ENCODE measurements around the gene YBX3. TPM values are rescaled to one million over a fixed set of nuclear protein-coding genes. Genes with fewer than 3 reads are reported as not detected.
"Not testable (repeated sequence)": the region's sequence is repeated elsewhere in the genome, so short reads cannot be mapped to it uniquely, and the experiment has no call there.

Gene YBX3
- total RNA-seq, 1 donor from 2014 or later: 903 TPM

- TF ChIP-seq CTCF (IDR thresholded peaks at IDR 0.05; ENCODE audit: borderline replicate concordance): peak; percentile 38
- Histone ChIP-seq H3K4me1 (peaks cover 12% of the 10 kb centered on the region), H3K27ac (replicated peaks) (no peak overlapping the region)
Observed at GRCh38 chr12:10750385-10750727, 27.2 kb upstream of the YBX3 start.

DNA sequence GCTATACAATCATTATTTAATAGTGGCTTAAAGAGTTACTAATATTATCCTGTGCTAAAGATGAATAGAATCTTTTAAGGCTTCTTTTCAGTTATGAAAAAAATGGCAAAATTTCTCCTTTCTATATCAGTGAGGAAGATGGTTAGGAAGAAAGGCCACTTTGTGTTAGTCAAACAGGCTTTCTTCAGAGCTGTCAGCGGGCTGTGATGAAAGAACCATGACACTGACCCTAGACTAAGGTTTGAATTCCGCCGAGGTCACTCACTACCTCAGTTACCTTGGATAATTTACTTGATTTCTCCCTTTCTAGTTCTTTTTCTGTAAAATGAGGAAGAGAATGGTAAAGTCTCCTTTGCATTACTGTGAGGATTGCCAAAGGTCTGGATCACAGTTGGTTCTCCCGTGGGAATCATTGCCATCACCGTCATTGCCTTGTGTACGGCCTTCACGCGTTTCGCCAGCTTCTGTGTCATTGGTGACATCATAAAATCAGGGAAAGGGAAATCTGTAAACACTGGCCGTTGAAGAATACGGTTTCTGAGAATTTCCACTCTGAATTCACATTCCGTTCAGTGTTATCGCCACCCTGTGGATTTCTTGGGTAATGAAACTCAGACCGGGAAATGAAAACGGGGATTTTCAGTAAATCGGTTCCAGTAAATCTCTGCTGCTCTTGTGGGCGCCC, 26.7 kb upstream of the YBX3 start:
- Histone ChIP-seq H3K36me3 (no peaks in the 10 kb centered on the region), H3K27me3 (ENCODE audit: low read depth) (peaks cover 17% of the 10 kb centered on the region), H3K9me3 (replicated peaks) (no peaks in the 10 kb centered on the region), H3K27ac (replicated peaks) (peak overlapping the region; percentile 32), H3K4me3 (peak overlapping the region; percentile 59), H3K4me1 (peaks cover 12% of the 10 kb centered on the region)
- peak; percentile 40 for DNase-seq
- intact Hi-C loops (cut with micrococcal nuclease): loop anchor here (5.0 kb wide), 1 partner anchor 138 kb away; the partner anchor contains the start of gene MAGOHB
- peak; percentile 96 for TF ChIP-seq CTCF (IDR thresholded peaks at IDR 0.05; ENCODE audit: borderline replicate concordance)

More at GRCh38 chr12:10750385-10750727, 27.2 kb upstream of the YBX3 start:
- Histone ChIP-seq H3K9me3 (replicated peaks) (peaks cover 3% of the 10 kb centered on the region), H3K27me3 (ENCODE audit: low read depth) (peaks cover 22% of the 10 kb centered on the region), H3K36me3 (no peaks in the 10 kb centered on the region), H3K4me3 (peak overlapping the region; percentile 59)
- DNase-seq: no peak
- intact Hi-C loops (cut with micrococcal nuclease): no loop called here

DNA sequence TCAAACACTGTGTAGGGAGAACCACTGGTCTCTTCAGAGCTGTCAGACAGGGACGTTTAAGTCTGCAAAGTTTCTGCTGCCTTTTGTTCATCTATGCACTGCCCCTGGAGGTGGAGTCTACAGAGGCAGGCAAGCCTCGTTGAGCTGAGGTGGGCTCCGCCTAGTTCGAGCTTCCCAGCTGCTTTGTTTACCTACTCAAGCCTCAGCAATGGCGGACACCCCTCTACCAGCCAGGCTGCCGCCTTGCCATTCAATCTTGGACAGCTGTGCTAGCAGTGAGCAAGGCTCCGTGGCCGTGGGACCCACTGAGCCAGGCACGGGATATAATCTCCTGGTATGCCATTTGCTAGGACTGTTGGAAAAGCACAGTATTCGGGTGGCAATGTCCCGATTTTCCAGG, 24.6 kb upstream of the YBX3 start:
- intact Hi-C loops (cut with micrococcal nuclease): loop anchor here (5.0 kb wide), 1 partner anchor 135 kb away; the partner anchor contains the start of gene MAGOHB
- H3K4me3 ChIP-seq: no peak overlapping the region
- DNase-seq: no peak
- TF ChIP-seq CTCF (IDR thresholded peaks at IDR 0.05; ENCODE audit: borderline replicate concordance): no peak
- H3K9me3 ChIP-seq (replicated peaks): no peaks in the 10 kb centered on the region
- peaks cover 11% of the 10 kb centered on the region for H3K27me3 ChIP-seq (ENCODE audit: low read depth)
- H3K36me3 ChIP-seq: no peaks in the 10 kb centered on the region
- peaks cover 12% of the 10 kb centered on the region for H3K4me1 ChIP-seq
- no peak overlapping the region for H3K27ac ChIP-seq (replicated peaks)

DNA sequence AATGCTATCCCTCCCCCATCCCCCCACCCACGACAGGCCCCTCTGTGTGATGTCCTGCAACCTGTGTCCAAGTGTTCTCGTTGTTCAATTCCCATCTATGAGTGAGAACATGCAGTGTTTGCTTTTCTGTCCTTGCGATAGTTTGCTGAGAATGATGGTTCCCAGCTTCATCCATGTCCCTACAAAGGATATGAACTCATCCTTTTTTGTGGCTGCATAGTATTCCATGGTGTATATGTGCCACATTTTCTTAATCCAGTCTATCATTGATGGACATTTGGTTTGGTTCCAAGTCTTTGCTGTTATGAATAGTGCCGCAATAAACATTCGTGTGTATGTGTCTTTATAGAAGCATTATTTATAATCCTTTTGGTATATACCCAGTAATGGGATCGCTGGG, 20.3 kb upstream of the YBX3 start:
- DNase-seq; H3K9me3 ChIP-seq (replicated peaks); H3K27me3 ChIP-seq (ENCODE audit: low read depth); H3K36me3 ChIP-seq; H3K4me1 ChIP-seq; H3K27ac ChIP-seq (replicated peaks); H3K4me3 ChIP-seq; intact Hi-C loops (cut with micrococcal nuclease): not testable (repeated sequence)

DNA sequence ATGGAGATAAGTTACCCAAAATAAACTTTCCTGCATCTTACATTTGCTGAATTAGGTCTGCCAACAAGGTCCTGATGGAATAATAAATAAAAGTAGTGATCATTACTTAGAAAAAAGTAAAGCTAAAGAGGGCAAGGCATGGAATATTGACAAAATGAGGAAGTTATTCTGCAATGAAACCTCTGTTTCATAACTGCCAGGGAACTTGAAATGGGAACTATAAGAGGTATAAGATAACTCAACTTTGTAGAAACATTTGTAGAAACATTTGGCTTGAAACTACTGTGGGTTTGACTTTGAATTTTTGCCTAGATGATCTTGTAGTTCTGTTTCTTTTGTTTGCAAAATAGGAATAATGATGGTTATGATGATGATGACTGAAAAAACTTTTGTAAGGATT, 18.7 kb upstream of the YBX3 start:
- no peak overlapping the region for H3K27ac ChIP-seq (replicated peaks)
- no peaks in the 10 kb centered on the region for H3K9me3 ChIP-seq (replicated peaks)
- no peak for TF ChIP-seq CTCF (IDR thresholded peaks at IDR 0.05; ENCODE audit: borderline replicate concordance)
- H3K27me3 ChIP-seq (ENCODE audit: low read depth): no peaks in the 10 kb centered on the region
- H3K4me1 ChIP-seq: no peaks in the 10 kb centered on the region
- intact Hi-C loops (cut with micrococcal nuclease): no loop called here
- DNase-seq: no peak
- no peak overlapping the region for H3K4me3 ChIP-seq
- no peaks in the 10 kb centered on the region for H3K36me3 ChIP-seq

GRCh38 chr12:10740182-10740581, 17.1 kb upstream of the YBX3 start:
- H3K36me3 ChIP-seq: no peaks in the 10 kb centered on the region
- DNase-seq: no peak
- TF ChIP-seq CTCF (IDR thresholded peaks at IDR 0.05; ENCODE audit: borderline replicate concordance): no peak
- H3K27ac ChIP-seq (replicated peaks): no peak overlapping the region
- intact Hi-C loops (cut with micrococcal nuclease): no loop called here
- no peaks in the 10 kb centered on the region for H3K9me3 ChIP-seq (replicated peaks)
- no peaks in the 10 kb centered on the region for H3K27me3 ChIP-seq (ENCODE audit: low read depth)
- H3K4me3 ChIP-seq: no peak overlapping the region
- H3K4me1 ChIP-seq: no peaks in the 10 kb centered on the region
